NCI-H82 treated with DMSO at 0.1 percent for 48 hours (cell line): ENCODE measurements around the gene HES4.

Source experiments
- DNase-seq: peaks from one replicate; lab custom pipeline; 2025; ENCODE audit not compliant: unreplicated experiment; lab: John Stamatoyannopoulos, UW

HES4 gene

DNA sequence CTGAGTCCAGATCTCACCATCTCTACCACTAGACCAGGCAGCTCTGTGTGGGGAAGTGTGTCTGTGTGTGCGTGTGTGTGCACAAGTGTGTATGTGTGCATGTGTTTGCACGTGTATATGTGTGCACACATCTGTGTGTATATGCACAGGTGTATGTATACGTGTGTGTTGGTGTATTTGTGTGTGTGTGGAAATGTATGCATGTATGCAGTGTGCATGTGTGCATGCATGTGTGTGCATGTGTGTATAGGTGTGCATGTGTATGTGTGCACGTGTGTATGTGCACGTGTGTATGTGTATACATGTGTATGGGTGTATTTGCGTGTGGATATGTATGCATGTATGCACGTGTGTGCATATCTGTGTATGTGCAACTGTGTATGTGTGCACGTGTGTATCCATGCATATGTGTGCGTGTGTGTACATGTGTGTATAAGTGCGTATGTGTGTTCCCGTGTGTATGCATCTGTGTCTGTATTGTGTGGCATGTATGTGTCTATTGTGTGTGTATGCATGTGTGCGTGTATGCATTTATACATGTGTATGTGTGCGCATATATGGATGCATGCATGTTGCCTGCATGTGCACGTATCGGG lies 30.5 kb downstream of the HES4 start:
- no peak for DNase-seq

DNA sequence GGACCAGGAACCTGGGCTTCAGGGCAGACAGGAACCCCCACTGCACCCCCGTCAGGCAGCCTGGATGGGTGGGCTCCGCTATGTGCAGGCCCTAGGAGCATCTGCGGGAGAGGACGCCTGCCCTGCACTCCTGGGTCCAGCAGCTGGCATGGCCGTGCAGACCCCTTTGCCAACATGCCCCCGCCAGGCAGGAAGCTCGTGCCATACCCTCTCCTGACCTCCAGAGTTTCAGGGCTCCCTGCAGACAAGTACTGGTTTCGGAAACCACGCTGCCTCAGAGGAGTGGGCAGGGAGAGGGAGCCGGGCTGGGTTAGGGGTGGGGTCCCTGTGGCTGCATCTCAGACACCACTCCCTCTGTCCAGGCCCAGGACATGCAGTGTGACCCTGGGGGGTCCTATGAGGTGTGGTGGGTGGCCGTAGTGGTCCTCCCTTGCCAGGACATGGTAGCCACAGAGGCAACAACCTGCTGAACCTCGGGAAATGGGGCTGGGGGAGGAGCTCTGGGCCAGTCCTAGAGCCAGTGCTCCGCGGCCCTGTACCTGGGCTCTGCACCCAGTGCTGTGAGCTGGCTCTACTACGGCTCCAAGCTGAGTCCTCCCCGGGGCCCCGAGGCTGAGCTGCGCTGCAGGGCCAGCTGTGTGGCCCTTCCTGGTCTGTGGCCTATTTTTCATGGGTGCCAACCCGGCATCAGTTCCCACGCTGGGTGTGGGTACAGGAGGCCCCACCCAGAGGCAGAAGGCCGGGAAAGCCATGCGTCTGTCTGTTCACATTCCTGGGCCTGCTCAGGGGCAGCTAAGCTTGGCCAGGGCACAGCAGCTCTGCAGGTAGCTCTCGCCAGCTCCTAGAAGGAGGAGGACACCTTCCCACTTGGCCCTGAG lies 32.2 kb downstream of the HES4 start:
- DNase-seq: no peak

DNA sequence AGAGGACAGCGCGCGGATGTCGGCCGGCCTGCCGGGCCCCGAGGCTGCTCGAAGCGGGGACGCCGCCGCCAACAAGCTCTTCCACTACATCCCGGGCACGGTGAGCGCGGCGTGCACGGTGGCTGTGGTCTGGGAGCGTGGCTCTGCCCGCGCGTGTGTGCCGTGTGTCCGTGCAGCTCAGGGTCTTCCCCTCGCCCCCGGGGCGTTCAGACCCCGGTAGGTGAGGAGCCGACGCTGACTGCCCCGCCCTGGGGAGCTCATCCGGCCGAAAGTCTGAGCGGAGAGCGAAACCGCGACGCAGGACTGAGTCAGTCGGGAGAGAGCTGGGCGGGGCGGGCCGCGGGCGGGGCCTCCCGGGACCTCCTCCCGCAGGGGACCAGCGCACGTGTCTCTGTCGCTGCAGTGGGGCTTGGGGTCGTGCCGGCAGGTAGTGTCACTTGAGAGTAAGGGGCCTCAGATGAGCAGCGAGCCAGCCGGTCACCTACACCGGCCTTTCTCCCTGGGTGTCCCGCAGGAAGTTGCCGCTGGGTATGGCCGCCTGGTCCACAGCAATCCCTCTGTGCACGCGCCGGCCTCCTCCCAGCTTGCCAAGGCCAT lies 33.1 kb downstream of the HES4 start:
- DNase-seq: no peak

DNA sequence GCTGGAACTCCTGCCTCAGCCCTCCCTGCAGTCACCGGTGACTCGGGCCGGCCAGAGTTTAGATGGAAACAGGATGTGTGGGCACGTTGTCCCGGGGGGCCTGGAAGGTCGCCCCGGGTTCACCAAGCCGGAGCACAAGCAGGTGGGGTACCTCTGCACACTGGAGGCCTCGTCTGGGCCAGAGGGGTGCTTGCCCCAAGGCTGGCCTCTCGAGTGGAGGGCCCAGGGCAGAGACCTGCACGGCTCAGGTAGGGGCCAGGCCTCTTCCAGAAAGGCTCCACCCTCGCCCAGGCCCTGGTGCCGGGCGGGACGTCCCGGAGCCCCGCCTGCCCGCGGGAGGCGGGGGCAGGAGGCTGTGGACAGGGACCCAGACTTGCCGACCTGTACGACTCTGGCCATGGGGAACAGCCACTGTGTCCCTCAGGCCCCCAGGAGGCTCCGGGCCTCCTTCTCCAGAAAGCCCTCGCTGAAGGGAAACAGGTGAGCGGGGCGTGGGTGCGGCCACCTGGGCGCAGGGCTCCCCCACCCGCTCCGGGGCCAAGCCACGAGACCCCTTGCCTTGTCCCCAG lies 33.7 kb downstream of the HES4 start, which contains the start of gene PLEKHN1:
Gene PLEKHN1, plus strand, starts transcription at position 348 of the 569 bp plus-strand sequence. Its CDS starts 50 bp downstream, at position 398.
- DNase-seq: no peak

DNA sequence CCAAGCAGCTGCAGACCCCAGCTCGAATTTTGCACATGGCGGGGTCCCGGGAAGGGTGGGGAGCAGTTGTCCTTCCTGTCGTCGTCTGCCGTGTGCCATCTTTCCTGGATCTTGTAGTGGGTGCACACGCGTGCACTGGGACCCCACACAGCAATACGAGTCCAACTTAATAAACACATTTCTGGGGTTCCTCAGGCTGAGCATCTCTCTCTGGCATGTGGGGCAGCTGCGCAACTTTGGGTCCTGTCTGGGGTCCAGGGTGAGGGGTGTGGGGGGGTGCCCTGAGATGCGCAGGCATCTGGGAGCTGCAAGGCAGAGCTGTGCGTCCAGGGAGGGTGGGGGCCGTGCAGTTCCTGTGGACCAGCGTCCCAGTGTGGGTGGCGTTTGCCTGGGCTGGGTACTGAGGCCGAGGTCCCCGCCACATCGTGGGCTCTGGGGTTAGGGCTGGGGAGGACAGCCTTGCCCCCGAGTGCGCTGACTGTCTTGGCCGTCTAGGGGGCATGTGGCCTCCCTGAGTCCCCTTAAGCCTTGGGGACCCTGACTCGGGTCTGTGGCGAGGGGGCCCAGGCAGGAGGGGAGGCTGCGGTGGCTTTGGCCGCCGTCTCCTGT lies 34.3 kb downstream of the HES4 start:
- no peak for DNase-seq

DNA sequence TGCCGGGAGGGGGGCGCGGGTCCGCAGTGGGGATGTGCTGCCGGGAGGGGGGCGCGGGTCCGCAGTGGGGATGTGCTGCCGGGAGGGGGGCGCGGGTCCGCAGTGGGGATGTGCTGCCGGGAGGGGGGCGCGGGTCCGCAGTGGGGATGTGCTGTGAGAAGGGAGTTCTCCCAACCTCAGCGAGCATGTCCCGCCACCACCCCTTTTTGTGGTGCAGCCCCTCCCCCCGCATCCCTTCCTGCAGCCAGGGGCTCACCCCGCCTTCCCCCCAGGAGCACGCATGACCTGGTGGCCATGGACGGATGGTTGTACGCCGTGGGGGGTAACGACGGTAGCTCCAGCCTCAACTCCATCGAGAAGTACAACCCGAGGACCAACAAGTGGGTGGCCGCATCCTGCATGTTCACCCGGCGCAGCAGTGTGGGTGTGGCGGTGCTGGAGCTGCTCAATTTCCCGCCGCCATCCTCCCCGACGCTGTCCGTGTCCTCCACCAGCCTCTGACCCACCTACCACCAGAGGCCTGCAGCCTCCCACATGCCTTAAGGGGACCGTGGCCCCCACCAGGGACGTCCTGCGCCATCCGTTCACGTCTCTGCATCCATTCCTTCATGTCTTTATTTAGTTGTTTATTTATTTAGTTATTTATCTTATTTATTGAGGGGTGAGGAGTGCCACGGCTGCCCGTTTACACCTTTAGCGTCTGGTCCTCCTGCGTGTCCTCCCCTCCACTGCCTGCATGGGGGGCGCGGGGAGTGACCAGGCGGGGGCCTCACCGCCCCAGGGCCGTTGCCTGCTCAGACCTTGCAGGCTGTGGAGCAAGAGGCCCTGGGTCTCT lies 35.0 kb downstream of the HES4 start:
- DNase-seq: no peak

DNA sequence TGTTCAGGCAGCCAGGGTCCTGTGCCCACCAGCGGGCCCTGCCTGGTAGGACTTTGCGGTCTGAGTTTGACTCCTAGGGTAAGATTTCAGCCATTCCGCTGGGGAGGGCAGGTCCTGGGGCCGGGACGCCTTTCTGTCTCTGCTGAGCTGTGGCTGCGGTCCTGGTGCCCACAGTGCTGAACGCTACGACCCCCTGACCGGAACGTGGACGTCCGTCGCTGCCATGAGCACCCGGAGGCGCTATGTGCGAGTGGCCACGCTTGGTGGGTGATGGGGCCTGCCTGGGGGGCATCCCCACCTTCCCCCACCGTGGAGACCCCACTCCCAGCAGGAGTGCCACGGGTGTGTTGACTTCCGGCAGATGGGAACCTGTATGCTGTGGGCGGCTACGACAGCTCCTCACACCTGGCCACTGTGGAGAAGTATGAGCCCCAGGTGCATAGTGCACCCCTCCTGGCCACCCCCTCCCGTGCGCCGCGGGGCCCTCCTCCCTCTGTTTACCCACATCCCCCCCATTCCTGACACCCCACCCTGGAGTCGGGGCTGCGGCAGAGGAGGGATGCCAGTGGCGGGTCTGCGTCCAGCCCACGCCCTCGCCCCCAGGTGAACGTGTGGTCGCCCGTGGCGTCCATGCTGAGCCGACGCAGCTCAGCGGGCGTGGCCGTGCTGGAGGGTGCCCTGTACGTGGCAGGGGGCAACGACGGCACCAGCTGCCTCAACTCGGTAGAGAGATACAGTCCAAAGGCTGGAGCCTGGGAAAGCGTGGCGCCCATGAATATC lies 36.0 kb downstream of the HES4 start:
- DNase-seq: no peak

DNA sequence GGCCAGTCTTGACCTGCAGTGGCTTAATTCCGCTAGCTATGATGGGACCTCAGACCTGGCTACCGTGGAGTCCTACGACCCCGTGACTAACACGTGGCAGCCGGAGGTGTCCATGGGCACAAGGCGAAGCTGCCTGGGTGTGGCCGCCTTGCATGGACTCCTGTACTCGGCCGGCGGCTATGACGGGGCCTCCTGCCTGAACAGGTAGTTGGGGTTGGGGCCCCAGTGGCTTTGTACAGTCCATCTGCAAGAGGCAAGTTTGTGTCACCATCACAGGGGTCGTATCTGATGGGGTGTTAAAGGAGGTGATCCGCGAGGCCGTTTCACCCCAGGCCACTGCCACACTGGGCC lies 36.6 kb downstream of the HES4 start:
- DNase-seq: no peak

DNA sequence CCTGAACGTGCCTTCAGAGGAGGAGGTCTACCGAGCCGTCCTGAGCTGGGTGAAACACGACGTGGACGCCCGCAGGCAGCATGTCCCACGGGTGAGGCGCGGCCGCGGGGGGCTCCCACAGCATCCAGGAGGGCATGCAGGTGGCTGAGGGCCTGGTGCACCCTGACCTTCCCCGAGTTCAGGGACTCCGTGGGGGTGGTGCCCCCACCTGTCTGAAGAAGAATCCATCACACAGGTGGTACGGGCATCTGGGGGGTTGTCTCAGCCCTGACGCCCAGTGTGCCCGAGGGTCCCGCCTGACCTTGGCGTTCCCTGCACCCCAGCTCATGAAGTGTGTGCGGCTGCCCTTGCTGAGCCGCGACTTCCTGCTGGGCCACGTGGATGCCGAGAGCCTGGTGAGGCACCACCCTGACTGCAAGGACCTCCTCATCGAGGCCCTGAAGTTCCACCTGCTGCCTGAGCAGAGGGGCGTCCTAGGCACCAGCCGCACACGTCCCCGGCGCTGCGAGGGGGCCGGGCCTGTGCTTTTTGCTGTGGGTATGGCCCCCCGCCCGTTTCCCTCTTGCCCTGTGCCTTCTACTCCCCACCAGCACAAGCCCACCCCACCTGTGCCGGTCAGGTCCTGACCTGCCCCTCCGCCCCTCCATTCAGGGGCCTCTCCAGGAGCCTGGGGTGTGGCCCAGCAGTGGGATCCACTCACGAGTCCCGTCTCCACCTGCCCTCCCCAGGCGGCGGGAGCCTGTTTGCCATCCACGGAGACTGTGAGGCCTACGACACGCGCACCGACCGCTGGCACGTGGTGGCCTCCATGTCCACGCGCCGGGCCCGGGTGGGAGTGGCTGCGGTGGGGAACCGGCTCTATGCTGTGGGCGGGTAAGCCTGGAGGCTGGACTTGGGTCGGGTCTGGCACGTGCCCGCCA lies 37.3 kb downstream of the HES4 start:
- no peak for DNase-seq

DNA sequence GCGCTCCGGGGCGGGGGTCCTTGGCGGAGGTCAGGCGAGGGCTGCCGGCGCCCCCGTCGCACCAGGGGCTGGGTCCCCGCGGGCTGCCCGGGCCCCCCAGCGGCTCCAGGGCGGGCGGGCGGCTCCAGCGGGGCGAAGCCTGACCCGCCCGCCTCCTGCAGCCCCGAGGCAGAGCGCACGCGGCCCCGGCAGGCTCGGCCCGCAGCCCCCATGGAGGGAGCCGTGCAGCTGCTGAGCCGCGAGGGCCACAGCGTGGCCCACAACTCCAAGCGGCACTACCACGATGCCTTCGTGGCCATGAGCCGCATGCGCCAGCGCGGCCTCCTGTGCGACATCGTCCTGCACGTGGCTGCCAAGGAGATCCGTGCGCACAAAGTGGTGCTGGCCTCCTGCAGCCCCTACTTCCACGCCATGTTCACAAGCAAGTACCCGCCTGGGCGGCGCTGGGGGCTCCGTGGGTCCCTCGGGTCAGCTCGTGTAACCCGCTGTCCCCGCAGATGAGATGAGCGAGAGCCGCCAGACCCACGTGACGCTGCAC lies 38.7 kb downstream of the HES4 start:
- no peak for DNase-seq

DNA sequence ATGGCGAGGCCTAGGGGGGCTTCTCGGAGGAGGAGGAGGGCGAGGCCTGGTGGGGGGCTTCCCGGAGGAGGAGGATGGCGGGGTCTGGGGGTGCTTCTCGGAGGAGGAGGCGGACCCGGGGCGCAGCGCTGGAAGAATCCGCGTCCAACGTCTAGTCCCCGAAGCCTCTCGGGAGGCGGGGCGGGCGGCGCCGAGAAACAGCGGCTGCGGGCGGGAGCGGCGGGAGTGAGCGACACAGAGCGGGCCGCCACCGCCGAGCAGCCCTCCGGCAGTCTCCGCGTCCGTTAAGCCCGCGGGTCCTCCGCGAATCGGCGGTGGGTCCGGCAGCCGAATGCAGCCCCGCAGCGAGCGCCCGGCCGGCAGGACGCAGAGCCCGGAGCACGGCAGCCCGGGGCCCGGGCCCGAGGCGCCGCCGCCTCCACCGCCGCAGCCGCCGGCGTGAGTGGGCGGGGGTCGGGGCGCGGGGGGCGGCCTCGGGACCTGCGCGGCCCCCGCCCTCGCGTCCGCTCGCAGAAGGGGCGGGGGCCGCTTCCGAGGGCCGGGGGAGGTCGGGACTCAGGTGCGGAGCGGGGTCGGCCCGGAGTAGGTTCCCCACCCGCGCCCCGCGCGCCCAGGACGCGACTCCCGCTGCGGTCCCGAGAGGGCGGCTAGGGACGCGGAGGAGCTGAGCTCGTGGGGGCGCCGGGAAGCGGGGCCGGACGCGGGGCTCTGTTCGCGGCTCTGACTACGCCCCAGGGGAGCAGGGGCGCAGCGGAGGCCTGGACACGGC lies 39.4 kb downstream of the HES4 start, which contains the start of gene KLHL17:
Gene KLHL17, plus strand, starts transcription at position 222 of the 769 bp plus-strand sequence. Its CDS starts 110 bp downstream, at position 332.
- peak; percentile 23 for DNase-seq

DNA sequence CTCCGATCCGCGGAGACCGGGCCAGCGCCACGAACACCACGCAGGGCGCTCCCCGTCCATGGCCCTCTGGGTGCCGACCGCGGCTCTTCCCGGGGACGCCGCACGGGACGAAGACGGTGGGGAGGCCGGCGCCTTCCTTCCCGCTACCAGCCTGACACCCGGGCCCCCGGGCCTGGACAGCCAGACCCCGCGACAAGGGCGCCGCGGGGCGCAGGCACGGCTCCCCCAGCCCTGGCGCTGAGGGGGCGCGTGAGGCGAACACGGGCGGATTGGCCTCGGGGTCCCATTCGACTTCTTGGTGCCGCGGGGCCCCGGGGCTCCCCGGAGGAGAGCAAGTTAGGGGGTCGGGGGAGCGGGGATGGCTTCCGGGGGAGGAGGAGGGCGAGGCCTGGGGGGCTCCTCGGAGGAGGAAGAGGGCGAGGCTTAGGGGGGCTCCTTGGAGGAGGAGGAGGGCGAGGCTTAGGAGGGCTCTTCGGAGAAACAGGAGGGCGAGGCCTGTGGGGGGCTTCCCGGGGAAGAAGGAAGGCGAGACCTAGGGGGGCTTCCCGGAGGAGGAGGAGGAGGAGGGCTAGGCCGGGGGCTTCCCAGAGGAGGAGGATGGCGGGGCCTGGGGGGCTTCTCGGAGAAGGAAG lies 40.0 kb downstream of the HES4 start:
- no peak for DNase-seq

DNA sequence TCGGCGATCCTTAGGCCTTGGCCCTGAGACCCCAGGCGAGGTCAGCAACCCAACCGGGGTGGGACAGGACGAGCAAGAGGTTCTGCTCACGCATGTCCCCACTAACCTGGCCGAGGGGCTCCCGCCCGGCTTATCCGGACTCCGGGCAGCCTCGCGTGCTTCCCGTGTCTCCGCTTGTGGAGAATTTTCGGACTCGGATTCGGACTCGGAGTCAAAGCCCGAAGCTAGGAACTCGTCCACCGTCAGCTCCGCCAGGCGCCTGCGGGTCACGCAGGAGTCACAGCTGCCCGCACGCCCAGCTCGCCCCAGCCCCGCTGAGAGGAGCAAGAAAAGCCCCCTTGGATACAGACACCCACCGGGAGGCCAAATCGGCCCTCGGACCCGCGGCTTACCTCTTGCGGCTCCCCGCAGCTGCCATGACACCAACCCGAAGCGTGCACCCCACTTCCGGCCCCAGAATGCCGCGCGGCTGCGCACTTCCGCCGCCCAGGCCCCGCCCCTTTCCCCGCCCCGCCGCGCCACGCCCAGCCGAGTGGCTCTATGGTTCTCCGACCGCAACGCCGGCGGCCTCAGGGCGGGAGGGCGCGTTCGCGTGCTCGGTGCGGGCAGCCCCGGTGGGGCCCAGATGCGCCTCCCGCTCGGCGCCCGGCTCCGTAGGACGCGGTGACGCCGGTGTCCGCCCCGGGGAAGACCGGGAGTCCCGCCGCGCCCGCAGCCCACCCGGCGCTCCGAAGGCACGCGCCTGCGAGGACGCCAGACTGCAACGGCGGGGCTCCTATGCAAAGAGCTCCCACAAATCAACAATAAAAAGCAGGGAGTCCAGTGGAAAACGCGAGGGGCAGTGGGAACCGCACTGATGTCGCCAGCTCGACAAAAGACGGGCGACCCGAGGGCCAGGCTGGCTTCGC lies 40.8 kb downstream of the HES4 start, which contains the start of gene NOC2L:
Gene NOC2L, minus strand, starts transcription at position 434 of the 908 bp plus-strand sequence. Its CDS starts 16 bp downstream, at position 418.
- peak; percentile 59 for DNase-seq

DNA sequence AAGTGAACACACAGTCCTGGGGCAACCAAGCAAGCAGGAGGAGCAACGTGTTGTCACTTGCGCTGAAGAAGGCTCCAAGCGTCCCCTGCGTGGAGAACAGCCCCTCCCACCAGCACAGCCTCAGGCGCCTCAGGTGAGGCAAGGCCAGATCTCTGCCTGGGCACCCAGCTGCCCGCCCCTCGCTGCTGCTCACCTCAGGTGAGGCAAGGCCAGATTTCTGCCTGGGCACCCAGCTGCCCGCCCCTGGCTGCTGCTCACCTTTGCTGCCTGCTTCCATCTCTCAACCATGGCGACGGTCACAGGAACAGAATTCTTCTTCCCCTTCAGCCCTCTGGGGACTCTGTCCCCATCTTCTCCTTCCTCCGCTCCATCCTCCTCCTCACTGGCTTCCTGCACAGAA lies 43.3 kb downstream of the HES4 start:
- DNase-seq: no peak

DNA sequence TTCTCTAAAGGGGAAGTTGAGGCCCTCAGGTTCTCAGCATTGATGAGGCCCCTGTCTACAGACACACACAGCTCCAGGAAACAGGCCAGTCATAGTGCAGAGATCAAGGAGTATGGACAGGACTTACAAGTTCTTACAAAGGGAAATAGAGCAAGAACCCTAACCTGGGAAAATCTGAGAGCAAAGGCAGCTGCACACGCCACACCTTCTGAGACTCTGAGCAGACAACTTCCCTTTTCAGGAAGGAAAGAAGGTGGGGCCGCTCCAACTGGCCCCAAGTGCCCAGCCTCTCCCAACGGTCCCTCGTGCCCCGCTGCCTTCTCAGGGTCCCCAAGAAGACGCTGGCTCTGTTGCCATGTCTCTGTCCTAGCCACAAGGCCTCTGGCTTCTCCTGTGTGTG lies 44.4 kb downstream of the HES4 start:
- DNase-seq: no peak

DNA sequence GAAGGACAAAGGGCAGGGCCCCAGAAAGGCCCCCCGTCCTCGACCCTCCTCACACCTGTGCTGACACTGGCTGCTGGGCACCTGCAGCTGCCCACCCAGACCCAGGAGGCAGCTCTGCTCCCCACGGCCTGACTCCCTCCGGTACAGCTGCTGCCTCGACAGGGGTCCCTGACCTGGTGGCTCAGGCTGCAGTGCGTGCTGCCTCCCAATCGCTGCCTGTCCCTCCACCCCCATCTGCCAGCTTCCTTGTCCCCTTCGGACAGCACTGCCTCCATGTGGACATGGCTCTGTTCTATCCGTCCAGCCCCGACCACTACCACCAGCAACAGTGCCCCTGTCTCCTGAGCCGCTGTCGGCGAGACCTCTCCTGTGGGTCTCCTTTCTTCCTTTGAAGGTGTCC lies 45.0 kb downstream of the HES4 start:
- no peak for DNase-seq
